PC-9 (cell line): ENCODE results near the gene CACNA1A. TPM values are rescaled to one million over a fixed set of nuclear protein-coding genes. Genes with fewer than 3 reads are reported as not detected.
"Not testable (repeated sequence)": the region's sequence is repeated elsewhere in the genome, so short reads cannot be mapped to it uniquely, and the experiment has no call there.

ENCODE experiments used
- BruUV-seq: library from RNA; stranded (reverse); fragments of 400-500 nt; replicated peaks from 2 replicates; lab custom pipeline; 2021; lab: Mats Ljungman, UMichigan
- CTCF ChIA-PET: fragments of 300-600 bp; sonication (Branson Sonifier 250); formaldehyde crosslinking; loops from one replicate; lab custom pipeline; 2022; ENCODE audit warnings: antibody characterized with exemption; lab: Charles Lee
- POLR2A ChIA-PET: fragments of 300-600 bp; sonication (Branson Sonifier 250); formaldehyde crosslinking; loops from one replicate; lab custom pipeline; 2022; ENCODE audit warnings: antibody characterized with exemption; ENCODE audit not compliant: unreplicated experiment; lab: Charles Lee
- DNase-seq, 2 experiments: peaks; one replicate each; pipeline versions ENCODE4 v3.0.0 to v3.0.0-alpha.2; 2015 to 2022; ENCODE audit warnings: mixed read lengths in 1 of 2
- H2AFZ ChIP-seq: fragments of 200-600 bp; sonication (generic); 2 replicates; pipeline ENCODE4 v1.8.1; 2017; ENCODE audit warnings: antibody characterized with exemption
- H3F3A ChIP-seq: fragments of 200-600 bp; sonication (generic); 2 replicates; pipeline ENCODE4 v1.8.1; 2017; ENCODE audit warnings: antibody characterized with exemption, mild to moderate bottlenecking, low read depth; ENCODE audit not compliant: insufficient read depth
- H3K27ac ChIP-seq: fragments of 200-600 bp; sonication (generic); 2 replicates; pipeline ENCODE4 v1.6.1; 2016; ENCODE audit warnings: mixed run types
- H3K27me3 ChIP-seq: fragments of 200-600 bp; sonication (generic); 2 replicates; pipeline ENCODE4 v1.6.1; 2016; ENCODE audit warnings: low read depth, mixed run types; ENCODE audit not compliant: insufficient read depth
- H3K36me3 ChIP-seq: fragments of 200-600 bp; sonication (generic); 2 replicates; pipeline ENCODE4 v1.6.1; 2016; ENCODE audit warnings: low read depth, mixed run types
- H3K4me1 ChIP-seq: fragments of 200-600 bp; sonication (generic); replicated peaks from 2 replicates; pipeline ENCODE4 v1.6.1; 2016; ENCODE audit warnings: mixed run types; ENCODE audit not compliant: insufficient read depth
- H3K4me2 ChIP-seq: fragments of 200-600 bp; sonication (generic); 2 replicates; pipeline ENCODE4 v1.6.1; 2017; ENCODE audit warnings: mixed run types
- H3K4me3 ChIP-seq: fragments of 200-600 bp; sonication (generic); 2 replicates; pipeline ENCODE4 v1.6.1; 2016; ENCODE audit warnings: mixed run types
- H3K79me2 ChIP-seq: fragments of 200-600 bp; sonication (generic); 2 replicates; pipeline ENCODE4 v1.6.1; 2017; ENCODE audit warnings: low read depth, mixed run types
- H3K9me2 ChIP-seq: fragments of 200-600 bp; sonication (generic); 2 replicates; pipeline ENCODE4 v1.8.1; 2017; ENCODE audit warnings: mild to moderate bottlenecking; ENCODE audit not compliant: insufficient read depth
- H3K9me3 ChIP-seq: fragments of 200-600 bp; sonication (generic); 2 replicates; pipeline ENCODE4 v1.8.1; 2016; ENCODE audit warnings: low read depth; ENCODE audit not compliant: insufficient read depth
- H4K20me1 ChIP-seq: fragments of 200-600 bp; sonication (generic); 2 replicates; pipeline ENCODE4 v1.8.1; 2017; ENCODE audit not compliant: insufficient read depth
- EZH2 ChIP-seq: fragments of 200-600 bp; sonication (generic); IDR thresholded peaks from 2 replicates; pipeline ENCODE4 v1.8.0; 2017; ENCODE audit warnings: antibody characterized with exemption, low read depth
- intact Hi-C: fragments of 100-400 bp; cut with micrococcal nuclease; formaldehyde crosslinking; loops from one replicate; pipeline ENCODE4 v1.10.0; 2022; ENCODE audit not compliant: unreplicated experiment
- total RNA-seq: library from RNA; stranded (reverse); gene quantifications from 2 replicates; pipeline ENCODE4 v1.2.3, GENCODE V29; 2021
- TF ChIP-seq, protein P1 (sequence below): fragments of 200-600 bp; sonication (generic); conservative IDR thresholded peaks from 2 replicates; pipeline ENCODE4 v1.6.1; 2017; ENCODE audit warnings: mixed run types, antibody characterized with exemption, mild to moderate bottlenecking, moderate library complexity

CACNA1A gene
- total RNA-seq, 1 experiment from 2014 or later, result 0.35 TPM

DNA sequence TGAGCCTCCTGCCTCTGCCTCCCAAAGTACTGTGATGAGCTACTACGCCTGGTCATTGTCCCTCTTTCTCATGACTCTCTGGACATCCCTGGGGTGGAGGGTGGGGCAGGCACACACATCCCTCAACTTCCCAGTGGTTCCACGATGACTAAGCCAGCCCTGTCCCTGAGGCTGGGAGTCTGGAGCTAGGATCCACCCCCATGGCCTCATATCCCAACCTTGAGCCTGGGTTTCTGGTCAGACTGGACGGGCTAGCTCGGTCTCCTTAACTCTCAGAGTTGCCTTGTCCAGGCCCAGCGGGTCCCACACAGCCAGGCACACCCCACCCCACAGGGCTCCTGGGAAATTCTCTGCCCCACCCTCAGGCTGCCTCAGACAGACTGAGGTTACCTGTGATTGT, 336.5 kb downstream of the CACNA1A start:
- H3K79me2 ChIP-seq, result peaks cover 41% of the 10 kb centered on the region
- peaks cover 82% of the 10 kb centered on the region for H3F3A ChIP-seq
- no peaks in the 10 kb centered on the region for H3K9me2 ChIP-seq
- H3K4me2 ChIP-seq, result peak overlapping the region; percentile 86
- peak overlapping the region; percentile 99 for H3K27ac ChIP-seq
- ChIA-PET POLR2A (interaction anchor here (0.6 to 1.1 kb wide), 3 partner anchors 8 to 1175 kb away, joined by 4 to 11 read pairs (median 5); no protein-coding TSS in a partner anchor), CTCF (interaction anchor here (0.6 to 1.2 kb wide), 4 partner anchors 9 to 15 kb away, joined by 3 to 5 read pairs (median 4); no protein-coding TSS in a partner anchor)
- TF ChIP-seq, protein P1, sequence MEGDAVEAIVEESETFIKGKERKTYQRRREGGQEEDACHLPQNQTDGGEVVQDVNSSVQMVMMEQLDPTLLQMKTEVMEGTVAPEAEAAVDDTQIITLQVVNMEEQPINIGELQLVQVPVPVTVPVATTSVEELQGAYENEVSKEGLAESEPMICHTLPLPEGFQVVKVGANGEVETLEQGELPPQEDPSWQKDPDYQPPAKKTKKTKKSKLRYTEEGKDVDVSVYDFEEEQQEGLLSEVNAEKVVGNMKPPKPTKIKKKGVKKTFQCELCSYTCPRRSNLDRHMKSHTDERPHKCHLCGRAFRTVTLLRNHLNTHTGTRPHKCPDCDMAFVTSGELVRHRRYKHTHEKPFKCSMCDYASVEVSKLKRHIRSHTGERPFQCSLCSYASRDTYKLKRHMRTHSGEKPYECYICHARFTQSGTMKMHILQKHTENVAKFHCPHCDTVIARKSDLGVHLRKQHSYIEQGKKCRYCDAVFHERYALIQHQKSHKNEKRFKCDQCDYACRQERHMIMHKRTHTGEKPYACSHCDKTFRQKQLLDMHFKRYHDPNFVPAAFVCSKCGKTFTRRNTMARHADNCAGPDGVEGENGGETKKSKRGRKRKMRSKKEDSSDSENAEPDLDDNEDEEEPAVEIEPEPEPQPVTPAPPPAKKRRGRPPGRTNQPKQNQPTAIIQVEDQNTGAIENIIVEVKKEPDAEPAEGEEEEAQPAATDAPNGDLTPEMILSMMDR, result no peak
- TF ChIP-seq EZH2, result no peak
- H3K9me3 ChIP-seq, result no peaks in the 10 kb centered on the region
- DNase-seq, result peak; percentile 96 to 99
- H3K36me3 ChIP-seq, result no peaks in the 10 kb centered on the region
- no TSS peak for BruUV-seq
- H2AFZ ChIP-seq, result no peak overlapping the region
- intact Hi-C loops, result loop anchor here (5.0 kb wide), 1 partner anchor 683 kb away; no protein-coding TSS in a partner anchor
- peaks cover 88% of the 10 kb centered on the region for H3K4me1 ChIP-seq
- no peak overlapping the region for H3K4me3 ChIP-seq
- H3K27me3 ChIP-seq, result no peaks in the 10 kb centered on the region
- no peaks in the 10 kb centered on the region for H4K20me1 ChIP-seq

DNA sequence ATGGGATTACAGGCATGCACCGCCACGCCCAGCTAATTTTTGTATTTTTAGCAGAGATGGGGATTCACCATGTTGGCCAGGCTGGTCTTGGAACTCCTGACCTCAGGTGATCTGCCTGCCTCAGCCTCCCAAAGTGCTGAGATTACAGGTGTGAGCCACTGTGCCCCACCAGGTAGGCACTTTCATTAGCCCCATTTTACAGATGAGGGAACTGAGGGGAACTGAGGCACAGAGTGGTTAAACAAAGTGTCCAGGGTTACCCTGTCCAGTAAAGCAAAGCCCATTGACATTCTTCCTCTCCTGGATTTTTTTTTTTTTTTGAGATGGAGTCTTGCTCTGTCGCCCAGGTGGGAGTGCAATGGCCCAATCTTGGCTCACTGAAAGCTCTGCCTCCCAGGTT, 340.1 kb downstream of the CACNA1A start:
- H4K20me1 ChIP-seq, intact Hi-C loops, H2AFZ ChIP-seq, BruUV-seq, H3K27me3 ChIP-seq, H3K9me2 ChIP-seq, DNase-seq, H3K36me3 ChIP-seq, H3K4me3 ChIP-seq, H3K9me3 ChIP-seq: not testable (repeated sequence)
- H3K4me1 ChIP-seq, result peaks cover 83% of the 10 kb centered on the region
- ChIA-PET POLR2A (interaction anchor here (0.7 to 2.3 kb wide), 2 partner anchors 11 to 23 kb away, joined by 3 to 19 read pairs; no protein-coding TSS in a partner anchor), CTCF (interaction anchor here (0.6 kb wide), 2 partner anchors 12 to 104 kb away, joined by 3 to 6 read pairs; no protein-coding TSS in a partner anchor)
- peaks cover 44% of the 10 kb centered on the region for H3K79me2 ChIP-seq
- H3K4me2 ChIP-seq, result peak overlapping the region; percentile 85
- H3K27ac ChIP-seq, result peak overlapping the region; percentile 99
- peaks cover 84% of the 10 kb centered on the region for H3F3A ChIP-seq

DNA sequence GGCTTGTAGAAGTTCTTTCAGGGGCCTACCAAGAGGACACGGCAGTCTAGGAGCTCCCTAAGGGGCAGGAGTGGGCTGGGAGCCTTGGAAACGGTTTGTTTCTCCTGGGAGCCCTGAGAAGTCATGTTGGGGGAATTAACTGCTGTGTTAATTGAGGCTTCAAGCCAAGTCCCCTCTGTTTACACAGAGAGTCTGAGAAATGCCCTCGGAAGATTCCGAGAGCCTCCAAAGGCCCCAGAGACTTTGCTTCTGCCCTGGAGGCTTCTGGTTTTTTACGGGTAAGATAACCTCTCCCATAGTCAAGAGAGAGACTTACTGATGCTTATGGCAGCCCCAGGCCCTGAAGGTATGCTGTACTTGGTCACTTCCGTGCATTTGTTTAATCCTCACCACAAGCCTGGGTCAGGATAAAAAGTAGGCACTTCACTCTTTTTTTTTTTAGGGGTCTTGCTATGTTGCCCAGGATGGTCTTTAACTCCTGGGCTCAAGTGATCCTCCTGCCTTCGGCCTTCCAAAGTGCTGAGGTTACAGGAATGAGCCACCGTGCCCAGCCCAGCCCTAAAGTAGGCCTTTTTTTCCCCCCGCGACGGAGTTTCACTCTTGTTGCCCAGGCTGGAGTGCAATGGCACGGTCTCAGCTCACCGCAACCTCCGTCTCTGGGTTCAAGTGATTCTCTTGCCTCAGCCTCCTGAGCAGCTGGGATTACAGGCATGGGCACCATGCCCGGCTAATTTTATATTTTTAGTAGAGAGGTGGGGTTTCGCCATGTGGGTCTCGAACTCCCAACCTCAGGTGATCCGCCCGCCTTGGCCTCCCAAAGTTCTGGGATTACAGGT, 340.9 kb downstream of the CACNA1A start:
- H3K27me3 ChIP-seq, result no peaks in the 10 kb centered on the region
- ChIA-PET POLR2A (interaction anchor here (0.7 kb wide), 1 partner anchor 39 kb away, joined by 3 read pairs; no protein-coding TSS in a partner anchor), CTCF (interaction anchor here (0.6 kb wide), 2 partner anchors 15 to 104 kb away, joined by 3 to 10 read pairs; partner anchors contain the start of genes IER2 and STX10)
- no peak overlapping the region for H2AFZ ChIP-seq
- H3K36me3 ChIP-seq, result no peaks in the 10 kb centered on the region
- H3K9me2 ChIP-seq, result no peaks in the 10 kb centered on the region
- no TSS peak for BruUV-seq
- peaks cover 83% of the 10 kb centered on the region for H3K4me1 ChIP-seq
- H4K20me1 ChIP-seq, result no peaks in the 10 kb centered on the region
- peak overlapping the region; percentile 85 for H3K4me2 ChIP-seq
- intact Hi-C loops, result no loop called here
- H3K79me2 ChIP-seq, result peaks cover 44% of the 10 kb centered on the region
- peak in 1 of 2 experiments; percentile 90 for DNase-seq
- H3F3A ChIP-seq, result peaks cover 84% of the 10 kb centered on the region
- no peak for TF ChIP-seq EZH2
- TF ChIP-seq, protein P1, result no peak
- H3K4me3 ChIP-seq, result peak overlapping the region; percentile 51; the same call in 1 of the 2 replicates
- H3K27ac ChIP-seq, result peak overlapping the region; percentile 99
- H3K9me3 ChIP-seq, result no peaks in the 10 kb centered on the region
